Measurements from ENCODE around the gene TTC34. TPM values are rescaled to one million over a fixed set of nuclear protein-coding genes. Genes with fewer than 3 reads are reported as not detected.

Gene TTC34
- total and polyA plus RNA-seq, 5 experiments from 2014 or later = 0.03 to 6.2 (median 0.37) TPM

GRCh38 chr1:2642131-2642559 is 159.3 kb downstream of the TTC34 start:
- POLR2A ChIA-PET = interaction anchor here (1.2 to 4.9 kb wide), 5 partner anchors 57 to 116 kb away, joined by 3 to 50 read pairs (median 4); partner anchors contain the start of genes PRXL2B and TNFRSF14
- peak overlapping the region; percentile 85 to 97 (median 92) for H3K27ac Mint-ChIP-seq
- H3K27me3 Mint-ChIP-seq = no peaks in the 10 kb centered on the region
- DNase-seq (no peak), ATAC-seq (no peak)
- peaks cover 0 to 5% (median 0%) of the 10 kb centered on the region in 3 donors for H3K36me3 Mint-ChIP-seq
- H3K4me1 Mint-ChIP-seq = peaks cover 8 to 39% (median 21%) of the 10 kb centered on the region in 4 donors
- H3K9me3 Mint-ChIP-seq = peaks cover 0 to 13% (median 5%) of the 10 kb centered on the region in 9 donors
- peak overlapping the region; percentile 78 to 94 (median 90) for H3K4me3 Mint-ChIP-seq

DNA sequence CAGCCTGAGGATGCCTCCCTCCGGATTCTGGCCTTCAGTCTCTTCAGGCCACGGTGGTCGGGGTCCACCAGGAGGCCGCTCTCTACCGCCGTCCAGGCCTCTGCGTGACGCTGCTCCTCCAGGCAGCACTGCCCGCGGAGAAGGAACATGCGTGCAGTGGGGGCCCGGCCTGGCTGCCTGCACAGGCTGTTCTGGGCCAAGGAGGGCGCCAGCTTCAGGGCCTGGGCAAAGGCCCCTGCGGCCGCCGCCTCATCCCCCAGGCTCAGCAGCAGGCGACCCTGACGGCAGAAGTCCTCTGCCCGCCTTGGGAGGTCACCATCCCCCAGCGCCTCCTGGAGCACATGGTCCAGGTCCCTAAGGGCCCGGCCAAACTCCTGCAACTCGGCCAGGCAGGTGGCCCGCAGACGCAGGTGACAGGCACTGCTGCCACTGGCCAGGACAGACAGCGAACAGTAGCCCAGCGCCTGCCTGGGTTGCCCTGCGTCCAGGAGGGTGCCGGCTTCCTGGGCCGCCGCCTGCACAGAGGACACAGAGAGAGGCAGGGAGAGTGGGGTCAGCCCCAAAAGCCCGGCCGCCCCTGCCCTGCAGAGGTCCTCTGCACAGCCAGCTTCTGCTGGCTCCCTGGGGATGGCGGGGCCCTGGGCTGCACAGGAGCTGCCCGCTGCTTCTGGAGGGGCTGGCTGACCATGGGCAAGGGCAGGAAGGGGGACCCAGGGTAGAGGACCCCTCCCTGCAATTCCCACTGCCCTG is 159.9 kb downstream of the TTC34 start:
- no peak for DNase-seq
- H3K27ac Mint-ChIP-seq = peak overlapping the region in 2 of 10 donors; percentile 93 to 96
- H3K36me3 Mint-ChIP-seq = no peaks in the 10 kb centered on the region

GRCh38 chr1:2640626-2641025 is 160.9 kb downstream of the TTC34 start:
- Mint-ChIP-seq H3K27ac (peak overlapping the region in 2 of 10 donors; percentile 22 to 59), H3K4me1 (peaks cover 9 to 46% (median 26%) of the 10 kb centered on the region in 4 donors), H3K9me3 (peaks cover 0 to 3% (median 0%) of the 10 kb centered on the region in 9 donors), H3K4me3 (peak overlapping the region in 2 of 10 donors; percentile 7 to 50), H3K36me3 (no peaks in the 10 kb centered on the region), H3K27me3 (no peaks in the 10 kb centered on the region)
- ATAC-seq (no peak), DNase-seq (no peak)
- POLR2A ChIA-PET = interaction anchor here (1.2 to 4.9 kb wide), 4 partner anchors 56 to 92 kb away, joined by 3 to 50 read pairs (median 14); partner anchors contain the start of genes PRXL2B and TNFRSF14

More for the DNA sequence above, 159.9 kb downstream of the TTC34 start:
- ATAC-seq = no peak
- Mint-ChIP-seq H3K4me1 (peaks cover 8 to 43% (median 26%) of the 10 kb centered on the region in 4 donors), H3K4me3 (peak overlapping the region in 9 of 10 donors; percentile 28 to 94 (median 90)), H3K9me3 (peaks cover 0 to 9% (median 0%) of the 10 kb centered on the region in 9 donors), H3K27me3 (no peaks in the 10 kb centered on the region)
- POLR2A ChIA-PET = interaction anchor here (0.9 to 4.9 kb wide), 3 partner anchors 57 to 93 kb away, joined by 3 to 50 read pairs (median 24); partner anchors contain the start of genes PRXL2B and TNFRSF14

DNA sequence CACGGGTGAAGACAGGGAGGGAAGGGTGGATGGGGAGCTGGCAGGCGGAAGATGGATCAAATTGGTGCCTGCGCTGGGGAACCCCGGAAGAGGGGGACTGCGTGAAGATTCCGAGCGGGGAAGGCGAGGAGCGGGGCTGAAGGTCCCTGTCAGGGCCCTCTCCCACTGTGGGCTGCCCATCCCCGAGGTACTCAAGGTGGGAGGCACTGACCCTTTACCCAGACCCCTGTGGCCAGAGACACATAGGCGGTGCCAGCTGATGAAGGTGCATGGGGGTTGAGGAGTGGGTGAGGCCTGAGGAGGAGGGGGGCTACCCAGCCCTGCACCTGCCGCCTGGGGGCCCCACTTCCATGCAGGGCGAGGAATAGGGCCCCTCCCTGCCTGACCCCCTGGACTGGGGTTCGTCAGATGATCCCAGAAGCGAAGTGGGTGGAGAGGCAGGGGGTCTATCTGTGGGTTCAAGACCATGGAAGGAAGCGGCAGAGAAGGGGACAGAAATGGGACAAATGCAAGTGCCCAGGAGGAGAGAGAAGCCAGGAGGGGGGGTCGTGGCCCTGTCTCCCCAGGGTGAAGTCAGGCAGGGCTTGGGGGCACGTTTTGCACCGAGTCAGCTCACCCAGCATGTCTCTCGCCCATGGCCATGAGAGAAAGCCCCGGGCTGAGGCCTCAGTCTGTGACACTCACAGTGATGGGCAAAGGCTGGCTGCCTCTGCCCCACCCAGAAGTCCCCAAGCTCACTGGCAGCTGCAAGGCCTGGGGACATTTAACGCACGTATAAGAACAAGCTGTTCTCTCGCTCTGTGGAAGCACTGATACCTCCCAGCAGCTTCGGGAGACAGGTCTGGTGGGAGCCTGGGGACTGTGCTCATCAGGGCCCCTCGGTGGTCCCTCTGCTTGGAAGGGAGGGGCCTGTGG is 161.6 kb downstream of the TTC34 start:
- no peak for DNase-seq
- POLR2A ChIA-PET = interaction anchor here (1.2 to 4.9 kb wide), 5 partner anchors 55 to 91 kb away, joined by 3 to 50 read pairs (median 9); partner anchors contain the start of genes PRXL2B and TNFRSF14
- ATAC-seq = no peak
- H3K4me3 Mint-ChIP-seq = peak overlapping the region in 4 of 10 donors; percentile 7 to 56 (median 42)
- peaks cover 0 to 3% (median 0%) of the 10 kb centered on the region in 9 donors for H3K9me3 Mint-ChIP-seq
- H3K27me3 Mint-ChIP-seq = no peaks in the 10 kb centered on the region
- H3K4me1 Mint-ChIP-seq = peaks cover 9 to 46% (median 26%) of the 10 kb centered on the region in 4 donors
- H3K36me3 Mint-ChIP-seq = no peaks in the 10 kb centered on the region
- H3K27ac Mint-ChIP-seq = peak overlapping the region in 5 of 10 donors; percentile 22 to 87 (median 40)

- DNase-seq (no peak), ATAC-seq (no peak)
- Mint-ChIP-seq H3K36me3 (no peaks in the 10 kb centered on the region), H3K27me3 (no peaks in the 10 kb centered on the region), H3K4me1 (peaks cover 9 to 46% (median 26%) of the 10 kb centered on the region in 4 donors), H3K4me3 (peak overlapping the region in 2 of 10 donors; percentile 6 to 53), H3K27ac (peak overlapping the region in 6 of 10 donors; percentile 53 to 89 (median 70)), H3K9me3 (peaks cover 0 to 3% (median 0%) of the 10 kb centered on the region in 9 donors)
- POLR2A ChIA-PET = interaction anchor here (1.2 to 1.8 kb wide), 2 partner anchors 61 to 83 kb away, joined by 3 to 9 read pairs; partner anchors contain the start of gene TNFRSF14
These were observed 162.3 kb downstream of the TTC34 start for GRCh38 chr1:2639203-2639602.

- Mint-ChIP-seq H3K9me3 (peaks cover 0 to 3% (median 0%) of the 10 kb centered on the region in 9 donors), H3K4me3 (no peak overlapping the region), H3K27ac (peak overlapping the region in 8 of 10 donors; percentile 31 to 89 (median 70)), H3K36me3 (no peaks in the 10 kb centered on the region), H3K27me3 (no peaks in the 10 kb centered on the region), H3K4me1 (peaks cover 9 to 43% (median 23%) of the 10 kb centered on the region in 4 donors)
- POLR2A ChIA-PET = interaction anchor here (0.5 to 1.8 kb wide), 3 partner anchors 61 to 729 kb away, joined by 3 to 9 read pairs (median 3); partner anchors contain the start of gene TNFRSF14
- DNase-seq (no peak), ATAC-seq (no peak)
These were observed 162.9 kb downstream of the TTC34 start for GRCh38 chr1:2638466-2639115.

- no peaks in the 10 kb centered on the region for H3K27me3 Mint-ChIP-seq
- H3K9me3 Mint-ChIP-seq = peaks cover 0 to 3% (median 0%) of the 10 kb centered on the region in 9 donors
- POLR2A ChIA-PET = interaction anchor here (0.7 to 1.4 kb wide), 4 partner anchors 50 to 81 kb away, joined by 3 read pairs; partner anchors contain the start of gene TNFRSF14
- DNase-seq = no peak
- H3K36me3 Mint-ChIP-seq = no peaks in the 10 kb centered on the region
- no peak for ATAC-seq
- H3K27ac Mint-ChIP-seq = peak overlapping the region in 6 of 10 donors; percentile 21 to 66 (median 46)
- peak overlapping the region in 1 of 10 donors; percentile 41 for H3K4me3 Mint-ChIP-seq
- H3K4me1 Mint-ChIP-seq = peaks cover 7 to 39% (median 21%) of the 10 kb centered on the region in 4 donors
These were observed 163.9 kb downstream of the TTC34 start for GRCh38 chr1:2637442-2638145.

GRCh38 chr1:2636733-2637132 is 164.8 kb downstream of the TTC34 start:
- peaks cover 1 to 35% (median 19%) of the 10 kb centered on the region in 4 donors for H3K4me1 Mint-ChIP-seq
- no peaks in the 10 kb centered on the region for H3K36me3 Mint-ChIP-seq
- POLR2A ChIA-PET = interaction anchor here (1.1 to 1.4 kb wide), 2 partner anchors 50 to 81 kb away, joined by 3 read pairs; partner anchors contain the start of genes PRXL2B and TNFRSF14
- no peak overlapping the region for H3K4me3 Mint-ChIP-seq
- peaks cover 0 to 8% (median 3%) of the 10 kb centered on the region in 5 donors for H3K27me3 Mint-ChIP-seq
- H3K9me3 Mint-ChIP-seq = peaks cover 0 to 3% (median 0%) of the 10 kb centered on the region in 9 donors
- ATAC-seq (no peak), DNase-seq (no peak)
- H3K27ac Mint-ChIP-seq = peak overlapping the region in 2 of 10 donors; percentile 50 to 51

DNA sequence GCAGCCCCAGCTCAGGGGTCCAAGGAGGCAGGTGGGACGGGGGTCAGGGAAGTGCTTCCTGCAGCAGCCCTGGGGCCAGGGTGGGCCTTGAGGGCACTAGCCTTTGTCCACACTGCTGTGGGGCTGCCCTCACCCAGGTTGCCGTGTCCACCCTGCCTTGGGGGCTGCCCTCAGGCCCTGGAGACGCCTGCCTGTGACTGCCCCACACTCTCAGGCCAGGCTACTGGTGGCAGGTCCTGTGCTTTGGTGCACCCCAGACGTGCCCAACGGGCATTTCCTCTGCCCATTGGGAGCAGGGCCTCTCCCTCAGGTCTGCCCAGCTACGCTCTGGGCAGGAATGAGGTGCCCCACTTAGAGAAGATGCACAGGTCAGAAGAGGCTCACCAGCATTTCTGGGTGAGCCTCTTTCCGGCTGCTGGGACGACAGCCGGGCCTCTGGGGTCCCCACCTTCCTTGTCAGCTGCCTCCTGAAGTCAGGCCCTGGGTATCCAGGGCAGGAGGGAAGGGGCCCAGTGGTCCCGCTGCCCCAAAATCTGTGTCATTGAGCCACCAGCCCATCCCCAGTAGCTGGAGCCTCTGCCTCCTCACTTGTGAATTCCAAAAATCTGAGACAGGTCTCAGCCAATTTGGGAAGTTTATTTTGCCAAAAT is 166.0 kb downstream of the TTC34 start:
- H3K27me3 Mint-ChIP-seq = peaks cover 4 to 12% (median 7%) of the 10 kb centered on the region in 5 donors
- ATAC-seq (no peak), DNase-seq (no peak)
- POLR2A ChIA-PET = interaction anchor here (0.6 kb wide), 1 partner anchor 100 kb away, joined by 3 read pairs; no protein-coding TSS in a partner anchor
- H3K4me3 Mint-ChIP-seq = no peak overlapping the region
- H3K4me1 Mint-ChIP-seq = peaks cover 7 to 38% (median 24%) of the 10 kb centered on the region in 4 donors
- no peak overlapping the region for H3K27ac Mint-ChIP-seq
- no peaks in the 10 kb centered on the region for H3K36me3 Mint-ChIP-seq
- H3K9me3 Mint-ChIP-seq = peaks cover 0 to 3% (median 0%) of the 10 kb centered on the region in 9 donors

GRCh38 chr1:2633936-2634491 is 167.5 kb downstream of the TTC34 start:
- Mint-ChIP-seq H3K4me3 (no peak overlapping the region), H3K4me1 (peaks cover 9 to 39% (median 18%) of the 10 kb centered on the region in 4 donors), H3K27ac (peak overlapping the region in 1 of 10 donors; percentile 11), H3K9me3 (peaks cover 0 to 3% (median 0%) of the 10 kb centered on the region in 9 donors), H3K36me3 (no peaks in the 10 kb centered on the region), H3K27me3 (peaks cover 9 to 18% (median 12%) of the 10 kb centered on the region in 5 donors)
- DNase-seq = no peak
- POLR2A ChIA-PET = interaction anchor here (0.6 kb wide), 1 partner anchor 115 kb away, joined by 3 read pairs; no protein-coding TSS in a partner anchor
- ATAC-seq = no peak

Measured in naive thymus-derived CD8-positive, alpha-beta T cell (primary cell).